ENCODE results near the gene HOXD9.

HOXD9 gene

GRCh38 chr2:176157499-176158185, 35.1 kb downstream of the HOXD9 start:
- DNase-seq, result no peak

DNA sequence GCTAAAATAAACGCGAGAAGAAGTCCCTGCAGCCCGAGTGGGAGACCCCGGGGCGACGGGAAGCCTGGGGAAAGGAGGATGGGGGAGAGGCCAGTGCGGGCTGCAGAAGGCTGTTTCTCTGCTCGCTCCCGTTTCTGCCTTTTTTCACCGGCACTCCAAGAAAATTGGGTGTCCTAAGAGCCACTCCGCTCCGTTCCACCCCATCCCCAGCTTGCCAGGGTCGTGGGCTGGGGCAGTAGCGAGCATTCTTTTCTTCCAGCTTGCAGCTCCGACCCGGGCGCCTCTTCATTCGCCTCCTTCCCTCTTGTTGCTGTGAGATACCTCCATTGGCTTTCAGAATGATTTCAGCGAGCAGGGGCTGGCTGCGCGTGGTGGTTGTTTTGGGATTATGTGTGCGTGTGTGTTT, 35.7 kb downstream of the HOXD9 start:
- DNase-seq, result no peak

GRCh38 chr2:176158855-176159662, 36.5 kb downstream of the HOXD9 start:
- DNase-seq, result no peak

DNA sequence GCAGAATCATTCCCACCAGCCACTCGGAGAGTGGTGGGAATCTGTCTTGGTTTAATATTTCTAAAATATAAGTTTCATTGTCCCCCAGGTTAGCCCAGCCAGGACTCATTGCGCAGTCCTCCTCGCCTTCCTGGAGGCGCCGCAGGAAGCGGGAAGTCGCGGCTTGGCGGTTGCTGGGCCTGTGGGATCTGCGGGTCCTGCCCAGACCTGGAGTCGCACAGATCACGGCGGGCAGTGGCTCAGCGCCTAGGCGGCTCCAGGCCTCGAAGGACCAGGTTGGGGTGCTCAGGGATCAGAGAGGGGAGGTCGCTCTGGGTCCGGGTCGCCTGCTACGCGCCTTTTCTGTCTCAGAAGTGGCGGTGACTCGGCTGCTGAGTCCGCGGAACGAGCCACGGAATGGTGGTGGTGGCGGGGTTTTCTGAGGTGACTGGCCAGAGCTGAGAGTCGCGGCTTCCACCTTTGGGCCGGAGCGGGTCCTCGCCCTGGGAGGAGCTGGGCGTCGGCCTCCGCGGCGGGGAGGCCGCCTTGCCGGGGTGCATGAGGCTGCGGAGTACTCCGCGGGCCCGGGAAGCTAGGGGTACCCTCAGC, 37.2 kb downstream of the HOXD9 start:
- no peak for DNase-seq

DNA sequence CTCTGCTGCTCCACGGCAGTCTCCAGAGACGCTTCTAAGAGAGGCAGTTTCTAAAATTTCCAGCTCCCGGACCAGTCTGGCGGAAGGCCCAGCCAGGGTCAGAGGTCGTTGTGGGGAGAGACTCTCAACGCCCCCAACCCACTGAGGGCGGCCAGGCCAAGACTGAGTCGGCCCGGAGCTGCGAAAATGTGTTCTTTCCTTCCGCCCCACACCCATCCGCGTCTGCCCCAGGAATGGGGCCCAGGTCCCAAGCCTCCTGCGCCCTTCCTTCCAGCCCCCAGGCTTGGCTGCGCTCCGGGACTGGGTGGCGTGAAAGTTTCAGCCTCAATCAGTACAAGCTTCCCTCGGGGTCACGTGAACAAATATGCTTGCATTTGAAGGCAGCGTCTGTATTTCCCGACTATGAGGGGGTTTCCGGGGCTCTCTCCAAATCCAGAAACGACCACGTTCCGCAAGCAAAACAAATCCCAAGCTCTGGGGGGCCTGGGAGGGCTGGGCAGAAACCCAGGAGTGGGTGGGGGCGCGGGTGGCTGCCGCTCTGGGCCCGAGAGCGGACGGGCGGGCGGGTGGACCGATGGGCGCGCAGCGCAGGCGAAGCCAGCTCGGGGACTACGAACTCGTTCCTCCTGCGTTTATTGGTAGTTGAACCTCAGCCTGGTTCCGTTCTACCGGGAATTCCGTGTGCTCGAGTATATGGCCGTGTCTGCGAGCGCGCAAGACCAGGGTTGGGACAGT, 37.9 kb downstream of the HOXD9 start:
- DNase-seq, result no peak

- DNase-seq, result no peak
Measured at GRCh38 chr2:176160986-176161824, 38.7 kb downstream of the HOXD9 start.

GRCh38 chr2:176161825-176162626, 39.5 kb downstream of the HOXD9 start:
- no peak for DNase-seq

- DNase-seq, result no peak
Measured at GRCh38 chr2:176162911-176163671, 40.6 kb downstream of the HOXD9 start.

DNA sequence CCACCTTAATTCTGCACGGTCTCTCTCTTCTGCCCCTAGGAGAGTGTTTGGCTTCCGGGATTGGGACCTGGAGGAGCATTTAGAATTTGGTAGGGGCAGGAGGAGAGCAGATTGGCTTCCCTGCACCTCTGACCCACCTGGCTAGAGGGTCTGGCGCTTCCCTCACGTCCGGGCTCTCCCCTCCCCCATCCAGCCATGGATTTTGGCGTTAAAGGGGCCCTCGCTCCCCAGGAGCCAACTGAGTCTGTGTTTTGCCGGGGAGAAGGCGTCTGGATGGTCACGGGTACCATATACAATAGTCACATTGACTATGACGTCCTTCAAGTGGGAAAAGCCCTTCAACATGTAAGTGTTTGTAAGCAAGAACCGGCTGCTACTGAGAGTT, 41.1 kb downstream of the HOXD9 start:
- no peak for DNase-seq

DNA sequence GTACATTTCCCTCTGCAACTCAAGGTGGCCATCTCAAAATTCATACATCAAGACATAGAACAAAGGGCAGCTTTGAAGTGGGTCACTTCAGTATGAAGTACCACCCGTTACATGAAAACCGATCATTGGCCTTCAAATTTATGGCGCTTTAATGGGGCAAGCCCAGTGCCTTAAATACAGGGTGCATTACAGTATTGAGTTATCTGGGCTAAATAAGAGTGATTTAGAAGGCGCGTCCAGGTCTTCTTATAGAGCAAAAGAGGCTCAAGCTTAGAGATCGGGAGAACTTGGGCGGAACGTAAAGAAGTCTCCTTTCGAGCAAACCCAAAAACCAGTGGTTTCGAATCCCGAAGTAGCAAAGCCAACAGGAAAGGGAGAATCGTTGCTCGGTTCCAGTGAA, 41.7 kb downstream of the HOXD9 start:
- DNase-seq, result no peak

DNA sequence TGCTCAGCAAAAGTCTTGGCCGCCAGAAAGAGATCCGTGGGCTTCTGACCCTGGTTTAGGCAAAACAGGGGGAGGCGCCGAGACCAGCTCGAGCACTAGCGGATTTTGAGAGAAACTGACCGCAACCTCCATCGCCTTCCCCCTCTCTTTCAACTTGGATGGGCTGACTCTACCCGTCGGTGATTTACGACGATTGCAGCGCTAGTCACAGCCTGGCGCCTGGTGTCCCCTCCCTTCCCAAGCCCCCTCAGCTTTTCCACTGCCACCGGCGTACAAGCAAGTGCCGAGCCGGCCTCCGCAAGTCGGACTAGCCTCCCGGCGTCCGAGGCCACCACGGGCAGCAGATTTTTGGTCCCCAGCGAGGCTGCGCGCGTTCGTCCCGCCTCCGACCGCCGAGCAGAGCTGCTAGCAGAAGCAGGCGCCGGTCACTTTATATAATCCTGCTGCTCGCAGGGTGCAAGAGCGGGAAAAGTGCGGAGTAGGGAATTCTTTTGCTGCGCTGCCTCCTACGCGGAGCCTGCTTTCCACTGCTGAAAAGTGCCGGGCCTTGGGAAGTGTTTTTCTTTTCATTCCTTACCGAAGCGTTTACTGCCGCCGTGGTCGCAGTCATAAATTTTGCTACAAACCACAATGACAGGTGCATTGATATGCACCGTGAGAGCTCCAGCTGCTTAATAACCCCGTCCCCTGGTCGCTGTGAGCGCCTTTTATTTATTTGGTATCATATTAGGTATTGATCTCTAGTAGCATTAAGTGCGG, 42.3 kb downstream of the HOXD9 start:
- no peak for DNase-seq

GRCh38 chr2:176165370-176166050, 43.0 kb downstream of the HOXD9 start:
- DNase-seq, result no peak

DNA sequence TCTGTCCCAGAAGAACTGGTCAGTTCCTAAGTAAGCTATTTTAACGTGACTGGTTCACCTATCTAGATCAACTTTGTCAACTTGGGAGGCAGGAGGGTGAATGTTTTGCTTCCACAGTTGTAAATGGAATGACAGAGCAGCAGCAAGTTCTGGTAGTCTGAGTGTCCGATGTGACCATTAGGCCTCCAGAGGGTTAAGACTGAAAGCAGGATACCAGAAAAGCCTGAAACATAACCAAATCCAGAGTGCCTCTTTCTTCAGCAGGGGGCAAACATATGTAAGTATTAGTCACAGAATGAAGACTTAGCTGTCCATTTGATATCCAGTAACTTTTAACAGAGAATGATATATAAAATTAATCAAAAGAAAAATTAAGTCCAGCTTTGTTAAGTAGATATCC, 43.8 kb downstream of the HOXD9 start:
- DNase-seq, result no peak

GRCh38 chr2:176167398-176167797, 44.9 kb downstream of the HOXD9 start:
- no peak for DNase-seq

DNA sequence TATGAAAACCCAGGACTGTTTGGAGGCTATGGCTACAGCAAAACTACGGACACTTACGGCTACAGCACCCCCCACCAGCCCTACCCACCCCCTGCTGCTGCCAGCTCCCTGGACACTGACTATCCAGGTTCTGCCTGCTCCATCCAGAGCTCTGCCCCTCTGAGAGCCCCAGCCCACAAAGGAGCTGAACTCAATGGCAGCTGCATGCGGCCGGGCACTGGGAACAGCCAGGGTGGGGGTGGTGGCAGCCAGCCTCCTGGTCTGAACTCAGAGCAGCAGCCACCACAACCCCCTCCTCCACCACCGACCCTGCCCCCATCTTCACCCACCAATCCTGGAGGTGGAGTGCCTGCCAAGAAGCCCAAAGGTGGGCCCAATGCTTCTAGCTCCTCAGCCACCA, 46.7 kb downstream of the HOXD9 start:
- DNase-seq, result no peak

GRCh38 chr2:176169711-176170110, 47.2 kb downstream of the HOXD9 start:
- no peak for DNase-seq

DNA sequence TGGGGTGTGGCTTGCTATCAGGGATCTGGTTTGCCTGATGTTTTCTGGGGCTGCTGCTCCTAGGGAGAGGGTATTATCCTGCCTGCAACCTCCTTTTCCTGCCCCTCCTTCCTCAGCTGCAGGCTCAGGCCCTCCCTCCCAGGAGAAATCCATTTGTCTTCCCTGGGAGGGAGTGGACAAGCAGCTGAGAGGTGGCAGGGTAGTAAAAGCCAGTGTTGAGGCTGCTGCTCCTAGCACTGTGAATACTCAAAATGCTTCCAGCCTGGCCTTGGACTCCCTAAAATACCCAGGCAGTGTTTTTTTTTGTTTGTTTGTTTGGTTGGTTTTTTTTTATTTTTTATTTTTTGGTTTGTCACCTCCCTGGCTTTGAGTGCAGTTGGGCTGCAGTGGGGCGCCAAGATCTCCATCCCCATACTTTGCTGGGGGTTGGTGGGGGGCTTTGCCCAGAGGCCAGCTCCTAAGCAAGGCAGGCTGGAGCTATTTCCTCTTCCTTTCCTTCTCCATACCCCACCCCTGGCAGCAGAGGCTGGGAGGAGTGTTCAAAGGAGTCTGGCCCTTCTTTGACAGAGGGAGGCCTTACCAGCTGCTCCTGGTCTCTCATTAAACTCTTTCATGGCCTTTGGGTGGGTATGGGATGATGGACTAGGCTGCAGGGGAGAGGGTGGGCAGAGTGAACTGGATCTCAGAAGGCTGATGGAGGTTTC, 48.2 kb downstream of the HOXD9 start:
- DNase-seq, result no peak

GRCh38 chr2:176171351-176172006, 49.0 kb downstream of the HOXD9 start:
- DNase-seq, result no peak

Data from activated CD4-positive, alpha-beta T cell treated with anti-CD3 and anti-CD28 coated beads for 4 hours (primary cell).